BJ (cell line): ENCODE results near the gene SLC1A3. TPM values are rescaled to one million over a fixed set of nuclear protein-coding genes. Genes with fewer than 3 reads are reported as not detected.

Experiments used
- CTCF ChIA-PET: fragments of 350-600 bp; formaldehyde crosslinking; extraction: SDS; loops from one replicate; lab custom pipeline; 2021; ENCODE audit warnings: antibody characterized with exemption, inconsistent platforms; lab: Yijun Ruan, JAX
- POLR2A ChIA-PET: fragments of 300-600 bp; sonication (Branson Sonifier 250); formaldehyde crosslinking; extraction: SDS; loops from one replicate; lab custom pipeline; 2021; ENCODE audit warnings: antibody characterized with exemption; lab: Charles Lee
- DNase-seq: peaks from one replicate; pipeline ENCODE4 v3.0.0-alpha.2; 2011; ENCODE audit warnings: low read depth
- H3K27me3 ChIP-seq: 2 replicates; pipeline ENCODE4 v1.6.0; 2011; ENCODE audit warnings: low read length; ENCODE audit not compliant: control insufficient read depth, insufficient read depth
- H3K36me3 ChIP-seq: 2 replicates; pipeline ENCODE4 v1.5.1; 2011; ENCODE audit warnings: low read length; ENCODE audit not compliant: control insufficient read depth, insufficient read depth
- H3K4me3 ChIP-seq: 2 replicates; pipeline ENCODE4 v1.5.1; 2011; ENCODE audit warnings: low read depth, mild to moderate bottlenecking, control low read depth, low read length
- polyA plus RNA-seq: library from polyadenylated mRNA; depleted of rRNA; stranded (reverse); fragments of >200 nt; gene quantifications from 2 replicates; pipeline ENCODE4 v1.2.3, GENCODE V29; 2011
- TF ChIP-seq, protein P1 (sequence below): IDR thresholded peaks from 2 replicates; pipeline ENCODE4 v1.5.1; 2011; ENCODE audit warnings: low read depth, mild to moderate bottlenecking, control low read depth, inconsistent platforms, low read length, moderate library complexity; ENCODE audit not compliant: insufficient read depth

Gene SLC1A3
- polyA plus RNA-seq, 1 experiment: 0.54 TPM

- POLR2A ChIA-PET: no interaction called here
- Histone ChIP-seq H3K27me3 (no peaks in the 10 kb centered on the region), H3K4me3 (no peak overlapping the region), H3K36me3 (no peaks in the 10 kb centered on the region)
- CTCF ChIA-PET: interaction anchor here (1.4 kb wide), 1 partner anchor 11 kb away, joined by 5 read pairs; no protein-coding TSS in a partner anchor
- TF ChIP-seq, protein P1, sequence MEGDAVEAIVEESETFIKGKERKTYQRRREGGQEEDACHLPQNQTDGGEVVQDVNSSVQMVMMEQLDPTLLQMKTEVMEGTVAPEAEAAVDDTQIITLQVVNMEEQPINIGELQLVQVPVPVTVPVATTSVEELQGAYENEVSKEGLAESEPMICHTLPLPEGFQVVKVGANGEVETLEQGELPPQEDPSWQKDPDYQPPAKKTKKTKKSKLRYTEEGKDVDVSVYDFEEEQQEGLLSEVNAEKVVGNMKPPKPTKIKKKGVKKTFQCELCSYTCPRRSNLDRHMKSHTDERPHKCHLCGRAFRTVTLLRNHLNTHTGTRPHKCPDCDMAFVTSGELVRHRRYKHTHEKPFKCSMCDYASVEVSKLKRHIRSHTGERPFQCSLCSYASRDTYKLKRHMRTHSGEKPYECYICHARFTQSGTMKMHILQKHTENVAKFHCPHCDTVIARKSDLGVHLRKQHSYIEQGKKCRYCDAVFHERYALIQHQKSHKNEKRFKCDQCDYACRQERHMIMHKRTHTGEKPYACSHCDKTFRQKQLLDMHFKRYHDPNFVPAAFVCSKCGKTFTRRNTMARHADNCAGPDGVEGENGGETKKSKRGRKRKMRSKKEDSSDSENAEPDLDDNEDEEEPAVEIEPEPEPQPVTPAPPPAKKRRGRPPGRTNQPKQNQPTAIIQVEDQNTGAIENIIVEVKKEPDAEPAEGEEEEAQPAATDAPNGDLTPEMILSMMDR: no peak
- no peak for DNase-seq
These were observed 42.0 kb downstream of the SLC1A3 start for GRCh38 chr5:36648426-36648825.

DNA sequence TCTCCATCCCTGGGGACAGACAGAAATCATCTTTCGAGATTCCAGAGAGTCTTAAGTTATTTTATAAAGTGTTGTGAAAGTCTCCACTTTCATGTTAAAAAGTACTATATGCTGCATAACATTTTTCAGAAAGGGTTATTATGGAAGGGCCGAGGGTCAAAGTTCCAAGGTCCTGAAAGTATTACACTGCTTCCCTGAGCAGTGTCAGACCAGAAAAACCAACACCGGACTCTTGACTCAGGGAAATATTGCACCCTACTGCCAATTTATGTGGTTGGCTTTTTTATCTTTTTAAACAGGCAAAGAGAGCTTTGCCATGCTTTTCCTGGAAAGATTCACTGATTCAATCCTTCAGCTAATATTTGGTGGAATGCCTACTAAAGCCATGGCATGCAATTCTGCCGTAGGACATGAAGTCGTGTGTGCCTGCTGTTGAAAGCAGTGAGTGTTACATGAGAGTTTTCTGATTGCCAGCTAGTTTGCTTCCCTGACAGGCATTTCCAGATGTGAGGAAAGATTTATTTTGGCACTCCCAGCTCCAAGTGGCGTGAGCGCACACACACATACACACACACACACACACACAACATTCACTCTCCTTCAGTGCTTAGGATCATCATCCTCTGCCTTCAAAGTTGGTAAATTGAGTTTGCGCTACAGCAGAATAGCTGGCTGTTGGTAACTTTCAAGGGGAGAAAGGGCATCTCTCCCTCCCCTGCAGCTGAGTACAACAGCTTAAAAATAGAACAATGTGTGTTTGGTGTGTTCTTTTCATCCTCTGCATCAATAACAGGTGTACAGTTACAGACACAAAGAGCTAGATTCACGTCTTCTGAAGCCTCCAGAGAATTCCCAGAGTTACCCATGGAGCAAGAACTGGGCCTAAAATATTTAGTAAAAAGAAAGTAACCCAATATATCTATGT, 45.6 kb downstream of the SLC1A3 start:
- no peak for DNase-seq
- CTCF ChIA-PET: interaction anchor here (0.6 to 1.5 kb wide), 3 partner anchors 11 to 236 kb away, joined by 4 read pairs; no protein-coding TSS in a partner anchor
- no peaks in the 10 kb centered on the region for H3K27me3 ChIP-seq
- POLR2A ChIA-PET: no interaction called here
- no peak overlapping the region for H3K4me3 ChIP-seq
- TF ChIP-seq, protein P1: no peak
- H3K36me3 ChIP-seq: no peaks in the 10 kb centered on the region

DNA sequence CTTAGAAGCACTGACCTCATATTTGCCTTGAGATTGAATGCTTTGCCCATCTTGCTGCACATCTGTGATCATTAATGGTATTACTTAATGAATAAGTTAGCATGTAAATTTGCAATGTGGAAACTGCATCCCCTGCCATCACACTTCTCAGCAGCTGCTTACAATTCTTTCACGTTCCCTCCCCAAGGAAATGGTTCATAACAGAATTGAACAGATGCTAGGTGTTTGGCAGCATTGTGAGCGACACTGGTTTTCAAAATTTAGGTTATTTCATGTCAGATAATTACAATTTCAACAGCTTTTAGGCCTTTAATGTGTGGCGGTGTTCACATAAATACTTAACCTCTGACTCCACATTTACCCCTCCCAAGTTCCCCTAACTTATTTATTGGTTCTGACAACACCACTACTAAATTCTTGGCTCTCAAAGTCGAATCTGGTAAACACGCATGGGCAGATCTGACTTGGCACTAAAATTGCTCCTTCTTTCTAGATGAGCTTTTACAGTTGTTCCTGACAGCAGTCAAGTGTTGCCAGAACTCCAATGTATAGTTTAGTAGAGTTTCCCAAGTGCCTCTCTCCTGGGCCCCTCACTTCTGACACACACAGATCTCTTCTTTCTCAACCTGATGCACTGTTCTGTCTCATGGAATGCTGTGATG, 46.8 kb downstream of the SLC1A3 start:
- no peak for DNase-seq
- Histone ChIP-seq H3K27me3 (no peaks in the 10 kb centered on the region), H3K4me3 (no peak overlapping the region), H3K36me3 (no peaks in the 10 kb centered on the region)
- ChIA-PET CTCF (interaction anchor here (0.6 to 1.5 kb wide), 4 partner anchors 12 to 237 kb away, joined by 3 to 4 read pairs (median 4); no protein-coding TSS in a partner anchor), POLR2A (no interaction called here)
- TF ChIP-seq, protein P1: no peak

- TF ChIP-seq, protein P1: no peak
- POLR2A ChIA-PET: no interaction called here
- no peaks in the 10 kb centered on the region for H3K36me3 ChIP-seq
- H3K27me3 ChIP-seq: no peaks in the 10 kb centered on the region
- H3K4me3 ChIP-seq: no peak overlapping the region
- CTCF ChIA-PET: interaction anchor here (0.9 kb wide), 1 partner anchor 38 kb away, joined by 3 read pairs; no protein-coding TSS in a partner anchor
- DNase-seq: no peak
These were observed 48.2 kb downstream of the SLC1A3 start for GRCh38 chr5:36654564-36654963.

DNA sequence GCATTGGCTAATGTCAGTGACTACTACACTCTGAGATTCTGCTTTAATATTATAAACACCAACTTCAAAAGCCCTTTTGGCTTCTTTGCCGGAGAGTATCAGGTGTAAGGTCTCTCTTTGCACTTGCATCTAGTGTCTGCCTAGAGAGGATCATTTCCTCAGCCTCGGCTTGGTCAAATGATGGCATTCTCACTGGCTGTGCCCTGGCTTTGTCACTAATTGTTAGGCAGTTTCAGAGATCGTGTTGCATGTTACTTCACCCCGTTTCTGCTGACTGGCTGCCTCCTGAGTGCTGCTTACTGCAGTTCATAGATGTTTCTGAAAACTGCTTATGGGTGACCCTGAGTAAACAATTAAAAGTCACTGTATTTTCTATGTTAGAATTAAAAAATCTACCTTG, 48.8 kb downstream of the SLC1A3 start:
- TF ChIP-seq, protein P1: no peak
- Histone ChIP-seq H3K36me3 (no peaks in the 10 kb centered on the region), H3K27me3 (no peaks in the 10 kb centered on the region), H3K4me3 (no peak overlapping the region)
- ChIA-PET CTCF (interaction anchor here (0.9 to 1.8 kb wide), 2 partner anchors 35 to 38 kb away, joined by 3 to 7 read pairs; no protein-coding TSS in a partner anchor), POLR2A (no interaction called here)
- DNase-seq: no peak
